GM13977 (cell line): Measurements from ENCODE around the gene SLC6A7.

Experiments used
- DNase-seq: peaks from one replicate; pipeline ENCODE4 v3.0.0; 2012; ENCODE audit warnings: low spot score
- CTCF ChIP-seq: IDR thresholded peaks from 2 replicates; pipeline ENCODE4 v1.5.1; 2012; ENCODE audit warnings: mild to moderate bottlenecking, control low read depth; ENCODE audit not compliant: insufficient read depth; ENCODE audit errors: extremely low read depth, missing control alignments
- in situ Hi-C: fragments of 300-500 bp; cut with MboI; formaldehyde crosslinking; loops from one replicate; pipeline ENCODE4 v1.12.0; 2022; ENCODE audit warnings: low sequenced_read_pairs, low pct_unique_long_range_greater_than_20kb, mixed read lengths, inconsistent platforms; ENCODE audit not compliant: unreplicated experiment

The SLC6A7 gene

GRCh38 chr5:150206098-150206778, 16.4 kb downstream of the SLC6A7 start:
- in situ Hi-C loops: loop anchor here (25.0 kb wide), 1 partner anchor 569 kb away; no protein-coding TSS in a partner anchor
- DNase-seq: no peak

GRCh38 chr5:150206779-150207115, 16.9 kb downstream of the SLC6A7 start:
- DNase-seq: no peak
- no peak for TF ChIP-seq CTCF
- in situ Hi-C loops: loop anchor here (25.0 kb wide), 1 partner anchor 569 kb away; no protein-coding TSS in a partner anchor

More at GRCh38 chr5:150206098-150206778, 16.4 kb downstream of the SLC6A7 start:
- no peak for TF ChIP-seq CTCF

DNA sequence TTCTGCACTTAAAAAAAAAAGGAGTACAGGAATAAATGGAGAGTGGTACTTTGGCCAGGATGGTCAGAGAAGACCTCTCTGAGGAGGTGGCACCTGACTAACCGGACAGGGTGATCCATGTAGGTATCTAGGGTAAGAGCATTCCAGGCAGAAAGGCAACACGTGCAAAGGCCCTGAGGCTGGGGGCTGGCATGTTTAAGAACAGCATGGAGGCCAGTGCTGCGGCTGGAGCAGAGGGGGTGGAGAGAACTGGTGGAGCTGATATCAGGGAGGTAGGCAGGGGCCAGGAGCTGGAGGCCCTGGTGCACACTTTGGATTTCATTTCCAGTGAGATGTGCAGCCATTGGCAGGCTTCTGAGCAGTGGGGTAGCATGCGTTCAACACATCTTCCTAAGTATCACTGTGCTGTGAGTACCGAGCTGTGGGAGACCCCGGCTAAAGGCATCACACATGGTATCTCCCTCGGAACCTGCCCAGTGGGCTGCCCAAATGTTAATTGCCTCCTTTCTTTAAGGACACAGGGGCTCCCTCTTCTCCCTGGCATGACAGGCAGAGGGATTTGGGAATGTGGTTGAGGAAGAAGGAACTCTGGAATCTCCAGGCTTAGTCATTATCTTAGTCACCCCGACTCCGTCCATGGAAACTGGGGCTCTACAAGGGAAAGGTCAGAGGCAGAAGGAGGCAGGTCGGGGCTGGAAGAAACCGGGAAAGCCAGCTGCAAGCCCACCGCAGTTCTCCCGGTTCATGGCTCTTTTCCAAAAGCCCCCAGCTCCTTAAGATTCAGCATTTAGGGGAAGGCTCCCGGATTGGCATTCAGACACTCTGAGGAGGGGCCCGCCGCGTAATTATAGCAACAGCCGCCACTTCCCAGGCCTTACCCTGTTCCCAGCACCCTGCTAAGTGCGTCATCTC, 18.6 kb downstream of the SLC6A7 start:
- TF ChIP-seq CTCF: no peak
- no peak for DNase-seq
- in situ Hi-C loops: loop anchor here (25.0 kb wide), 1 partner anchor 571 kb away; no protein-coding TSS in a partner anchor

DNA sequence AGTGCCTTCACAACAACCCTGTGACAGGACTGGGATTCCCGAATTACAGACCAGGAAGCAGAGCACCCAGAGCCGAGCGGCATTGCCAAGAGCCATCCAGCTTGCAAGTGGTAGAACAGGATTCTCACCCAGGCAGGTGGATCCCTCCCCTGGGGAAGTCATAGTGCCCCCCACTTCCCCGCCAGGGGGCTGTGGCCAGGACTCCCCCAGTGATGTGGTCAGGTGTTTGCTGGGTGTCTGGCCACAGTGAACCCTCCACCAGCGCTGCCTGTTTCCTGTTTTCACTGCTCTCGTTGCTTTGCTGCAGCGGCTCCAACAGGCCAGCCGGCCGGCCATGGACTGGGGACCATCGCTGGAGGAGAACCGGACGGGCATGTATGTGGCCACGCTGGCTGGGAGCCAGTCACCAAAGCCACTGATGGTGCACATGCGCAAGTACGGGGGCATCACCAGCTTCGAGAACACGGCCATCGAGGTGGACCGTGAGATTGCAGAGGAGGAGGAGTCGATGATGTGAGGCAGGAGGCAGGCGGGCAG, 19.3 kb downstream of the SLC6A7 start:
- no peak for DNase-seq
- TF ChIP-seq CTCF: no peak
- in situ Hi-C loops: loop anchor here (25.0 kb wide), 1 partner anchor 572 kb away; no protein-coding TSS in a partner anchor

- no peak for DNase-seq
- in situ Hi-C loops: loop anchor here (25.0 kb wide), 1 partner anchor 573 kb away; no protein-coding TSS in a partner anchor
- TF ChIP-seq CTCF: no peak
Observed at GRCh38 chr5:150210644-150211043, 20.8 kb downstream of the SLC6A7 start.

DNA sequence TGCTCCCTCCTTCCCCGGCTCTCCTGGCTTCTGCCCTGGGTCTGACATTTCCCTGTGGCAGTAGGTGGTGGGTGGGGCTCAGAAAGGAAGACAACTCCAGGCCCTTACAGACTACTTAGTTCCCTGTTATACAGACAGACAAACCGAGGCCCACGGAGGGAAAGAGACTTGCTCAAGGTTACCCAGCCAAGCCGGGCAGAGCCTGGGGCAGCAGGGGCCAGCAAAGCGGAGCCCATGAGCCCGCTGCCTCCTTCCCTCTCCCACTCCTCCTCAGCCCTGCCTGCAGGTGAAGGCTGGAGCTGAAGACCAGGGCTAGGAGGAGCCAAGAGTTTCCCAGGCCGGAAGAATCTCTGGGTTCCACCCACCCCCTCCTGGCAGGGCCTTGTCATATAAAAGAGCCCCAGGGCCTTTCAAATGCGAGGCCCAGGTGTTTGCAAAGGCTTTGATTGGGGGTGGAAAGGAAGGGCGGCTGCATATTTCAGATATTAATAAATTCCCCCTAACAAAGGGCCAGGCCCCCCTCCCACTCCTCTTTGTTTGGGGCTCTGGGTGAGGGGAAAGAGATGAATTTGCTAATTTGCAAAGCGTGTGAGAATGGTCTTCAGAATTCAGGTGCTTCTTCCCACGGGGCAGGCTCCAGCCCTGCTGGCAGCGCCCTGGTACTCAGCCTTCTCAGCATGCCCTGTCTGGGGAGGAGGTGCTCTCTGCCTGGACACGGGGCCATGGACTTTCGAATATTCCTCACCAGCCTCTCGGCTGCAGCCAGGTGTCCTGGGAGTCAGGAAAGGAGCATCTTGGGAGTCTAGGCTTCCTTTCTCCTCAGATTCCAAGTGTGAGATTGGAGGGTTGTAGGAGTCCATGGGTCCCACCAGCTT, 21.5 kb downstream of the SLC6A7 start:
- TF ChIP-seq CTCF: no peak
- DNase-seq: no peak
- in situ Hi-C loops: loop anchor here (25.0 kb wide), 1 partner anchor 574 kb away; no protein-coding TSS in a partner anchor
